K562 (cell line): ENCODE measurements around the gene ALAS2. TPM values are rescaled to one million over a fixed set of nuclear protein-coding genes. Genes with fewer than 3 reads are reported as not detected.
A peak's percentile ranks its signal among the peaks of the same experiment; 100 is the strongest.

Source experiments
- EP400 ChIP-seq: fragments of 450-650 bp; IDR thresholded peaks from 2 replicates; pipeline ENCODE4 v1.6.1; 2017; ENCODE audit warnings: antibody characterized with exemption, mild to moderate bottlenecking, moderate library complexity
- ERF ChIP-seq: fragments of 450-650 bp; formaldehyde crosslinking; IDR thresholded peaks from 2 replicates; pipeline ENCODE4 v1.4.0; 2020; ENCODE audit warnings: mild to moderate bottlenecking, mixed read lengths
- FOSL1 ChIP-seq: fragments of 200-800 bp; sonication (Bioruptor generic); conservative IDR thresholded peaks from 2 replicates; pipeline ENCODE4 v1.6.1; 2016; ENCODE audit warnings: missing genetic modification characterization, missing compliant biosample characterization
- HNRNPH1 ChIP-seq: fragments of 200-400 bp; formaldehyde crosslinking; optimal IDR thresholded peaks from 2 replicates; pipeline ENCODE3; 2017; ENCODE audit warnings: low read depth, mild to moderate bottlenecking, low read length, moderate library complexity
- MEF2A ChIP-seq: IDR thresholded peaks from 2 replicates; pipeline ENCODE4 v1.6.1; 2011; ENCODE audit warnings: low read depth, mild to moderate bottlenecking, low read length, moderate library complexity; ENCODE audit not compliant: control insufficient read depth
- PHB2 ChIP-seq: fragments of 450-650 bp; IDR thresholded peaks from 2 replicates; pipeline ENCODE4 v1.6.1; 2017; ENCODE audit warnings: low read depth
- POLR2AphosphoS5 ChIP-seq: IDR thresholded peaks from 2 replicates; pipeline ENCODE4 v1.6.1; 2011; ENCODE audit warnings: mild to moderate bottlenecking, low read depth, low read length, moderate library complexity; ENCODE audit not compliant: control insufficient read depth, insufficient read depth
- RNF2 ChIP-seq: sonication (generic); IDR thresholded peaks from 2 replicates; pipeline ENCODE4 v1.6.1; 2016
- SRSF3 ChIP-seq: fragments of 200-400 bp; formaldehyde crosslinking; IDR thresholded peaks from 2 replicates; pipeline ENCODE4 v1.6.1; 2016; ENCODE audit warnings: mild to moderate bottlenecking, low read length, moderate library complexity; ENCODE audit not compliant: insufficient read depth
- U2AF1 ChIP-seq: fragments of 200-400 bp; formaldehyde crosslinking; optimal IDR thresholded peaks from 2 replicates; pipeline ENCODE3; 2017; ENCODE audit warnings: mild to moderate bottlenecking, low read depth, low read length, moderate library complexity
- ZBTB40 ChIP-seq, 2 experiments: fragments of 450-650 bp in 1 of 2; sonication (generic) in 1 of 2; formaldehyde crosslinking in 1 of 2; IDR thresholded peaks; 2 replicates each; pipeline versions ENCODE4 v1.7.1 to v1.9.0; 2016 to 2022; ENCODE audit warnings: inconsistent platforms in 1 of 2, mild to moderate bottlenecking in 1 of 2, missing genetic modification reagents in 1 of 2
- ZNF277 ChIP-seq: fragments of 250-450 bp; sonication (Bioruptor Pico); IDR thresholded peaks from 2 replicates; pipeline ENCODE4 v1.8.0; 2022; ENCODE audit warnings: inconsistent platforms, mild to moderate bottlenecking, moderate library complexity, borderline replicate concordance
- polyA plus RNA-seq, 8 experiments: library from polyadenylated mRNA; depleted of rRNA in 4 of 8; stranded (reverse) in 5 of 8; unstranded in 3 of 8; fragments of >200 nt; fragmentation: Nextera tagmentation in 2 of 8; fragmentation: Illumina TruSeq in 1 of 8; extraction: Ambion mirVana in 2 of 8; extraction: Trizol in 1 of 8; gene quantifications; 2 replicates each; pipeline versions ENCODE4 v1.2.1 to v1.2.3, GENCODE V29; 2011 to 2014; ENCODE audit warnings: inconsistent platforms in 1 of 8, missing spikeins in 1 of 8
- total RNA-seq, 7 experiments: library from RNA; depleted of rRNA in 6 of 7; stranded (reverse); fragments of >200 nt in 6 of 7; fragmentation: Illumina TruSeq in 2 of 7; extraction: Trizol in 2 of 7; gene quantifications; 2 replicates each; pipeline versions ENCODE4 v1.2.1 to v1.2.3, GENCODE V29; 2011 to 2021; ENCODE audit warnings: low replicate concordance in 1 of 7
- TF ChIP-seq, protein P1 (sequence below): fragments of 450-650 bp; IDR thresholded peaks from 2 replicates; pipeline ENCODE4 v1.6.1; 2017; ENCODE audit warnings: antibody characterized with exemption

The ALAS2 gene
- total and polyA plus RNA-seq, 9 of the 15 experiments (the other 6 are each of a cell fraction or from before 2014, with no cell fraction given) = 14.6 to 101 (median 33.4) TPM

DNA sequence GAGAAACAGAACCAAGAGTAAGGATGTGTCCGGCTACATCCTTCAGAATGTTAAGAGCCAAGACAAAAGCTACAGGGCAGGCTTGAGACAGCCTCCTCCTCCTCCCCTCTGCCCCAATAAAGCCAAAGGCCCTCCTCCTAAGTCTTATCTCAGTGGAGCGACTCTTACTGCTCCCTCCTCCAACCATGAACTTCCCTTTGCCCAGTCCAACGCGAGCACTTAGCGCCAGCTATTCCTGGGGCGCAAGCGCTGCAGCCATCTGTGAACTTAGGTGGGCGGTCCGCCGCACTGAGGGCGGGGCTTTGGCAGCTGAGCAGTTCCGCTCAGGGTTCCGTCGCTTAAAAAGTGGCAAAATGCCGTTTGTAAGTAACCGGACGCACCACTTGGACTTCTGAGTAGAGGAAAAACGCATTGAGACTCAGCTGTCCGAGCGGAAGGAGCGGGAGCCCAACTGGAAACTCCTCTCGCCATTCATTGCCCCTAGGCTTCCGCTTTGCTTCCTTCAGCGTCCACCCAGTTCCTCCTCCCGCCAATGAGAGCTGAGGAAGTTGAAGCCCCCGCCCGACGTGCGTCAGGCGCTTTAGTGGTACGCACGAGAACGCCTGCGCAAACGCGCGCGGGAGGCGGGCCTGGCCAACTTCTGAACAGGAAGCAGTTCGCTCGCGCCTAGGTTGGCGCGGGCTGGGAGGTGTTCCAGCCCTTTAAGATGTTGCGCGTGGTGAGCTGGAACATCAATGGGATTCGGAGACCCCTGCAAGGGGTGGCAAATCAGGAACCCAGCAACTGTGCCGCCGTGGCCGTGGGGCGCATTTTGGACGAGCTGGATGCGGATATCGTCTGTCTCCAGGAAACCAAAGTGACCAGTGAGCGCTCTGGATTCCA, 30.8 kb downstream of the ALAS2 start, which contains the start of gene APEX2 (continued):
- TF ChIP-seq ZBTB40 (IDR thresholded peaks at IDR 0.05) (peak; percentile 60; the same call in 1 of the 2 replicates), ZBTB40 (CRISPR knock-in tag; IDR thresholded peaks at IDR 0.05) (no peak), HNRNPH1 (no peak), FOSL1 (tag) (no peak), ERF (CRISPR knock-in tag) (no peak), RNF2 (no peak), MEF2A (no peak), POLR2AphosphoS5 (peak; percentile 69), PHB2 (no peak), EP400 (peak; percentile 57), U2AF1 (no peak), SRSF3 (no peak), ZNF277 (CRISPR knock-in tag) (no peak)
- TF ChIP-seq, protein P1, sequence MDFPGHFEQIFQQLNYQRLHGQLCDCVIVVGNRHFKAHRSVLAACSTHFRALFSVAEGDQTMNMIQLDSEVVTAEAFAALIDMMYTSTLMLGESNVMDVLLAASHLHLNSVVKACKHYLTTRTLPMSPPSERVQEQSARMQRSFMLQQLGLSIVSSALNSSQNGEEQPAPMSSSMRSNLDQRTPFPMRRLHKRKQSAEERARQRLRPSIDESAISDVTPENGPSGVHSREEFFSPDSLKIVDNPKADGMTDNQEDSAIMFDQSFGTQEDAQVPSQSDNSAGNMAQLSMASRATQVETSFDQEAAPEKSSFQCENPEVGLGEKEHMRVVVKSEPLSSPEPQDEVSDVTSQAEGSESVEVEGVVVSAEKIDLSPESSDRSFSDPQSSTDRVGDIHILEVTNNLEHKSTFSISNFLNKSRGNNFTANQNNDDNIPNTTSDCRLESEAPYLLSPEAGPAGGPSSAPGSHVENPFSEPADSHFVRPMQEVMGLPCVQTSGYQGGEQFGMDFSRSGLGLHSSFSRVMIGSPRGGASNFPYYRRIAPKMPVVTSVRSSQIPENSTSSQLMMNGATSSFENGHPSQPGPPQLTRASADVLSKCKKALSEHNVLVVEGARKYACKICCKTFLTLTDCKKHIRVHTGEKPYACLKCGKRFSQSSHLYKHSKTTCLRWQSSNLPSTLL = no peak
